GOT3 (cell line): Measurements from ENCODE around the gene CPED1.
"Not testable (repeated sequence)": the region's sequence is repeated elsewhere in the genome, so short reads cannot be mapped to it uniquely, and the experiment has no call there.

Source experiments
- DNase-seq: peaks from one replicate; lab custom pipeline; 2025; ENCODE audit warnings: mixed read lengths; lab: John Stamatoyannopoulos, UW

The CPED1 gene

GRCh38 chr7:121315170-121315569 is 326.7 kb downstream of the CPED1 start:
- not testable (repeated sequence) for DNase-seq

GRCh38 chr7:121322460-121322859 is 333.9 kb downstream of the CPED1 start:
- no peak for DNase-seq

GRCh38 chr7:121323515-121324302 is 335.2 kb downstream of the CPED1 start:
- DNase-seq: no peak

GRCh38 chr7:121327671-121328070 is 339.2 kb downstream of the CPED1 start:
- no peak for DNase-seq

- no peak for DNase-seq
These were observed 340.1 kb downstream of the CPED1 start, which contains the start of gene WNT16 for GRCh38 chr7:121328508-121329190. Gene WNT16, plus strand, starts transcription at chr7:121329000. Its CDS starts 293 bp downstream, at chr7:121329293.

GRCh38 chr7:121329191-121330052 is 340.9 kb downstream of the CPED1 start:
- DNase-seq: no peak

GRCh38 chr7:121330053-121330833 is 341.7 kb downstream of the CPED1 start:
- no peak for DNase-seq

GRCh38 chr7:121331048-121331447 is 342.5 kb downstream of the CPED1 start:
- DNase-seq: no peak

GRCh38 chr7:121331574-121331973 is 343.1 kb downstream of the CPED1 start:
- no peak for DNase-seq

- DNase-seq: no peak
These were observed 345.9 kb downstream of the CPED1 start for GRCh38 chr7:121334376-121334775.

- no peak for DNase-seq
These were observed 346.6 kb downstream of the CPED1 start for GRCh38 chr7:121334875-121335648.

- DNase-seq: no peak
These were observed 348.1 kb downstream of the CPED1 start for GRCh38 chr7:121336579-121336978.

- DNase-seq: no peak
These were observed 348.9 kb downstream of the CPED1 start for GRCh38 chr7:121337398-121337797.

GRCh38 chr7:121339082-121339481 is 350.6 kb downstream of the CPED1 start:
- no peak for DNase-seq

GRCh38 chr7:121341933-121342332 is 353.4 kb downstream of the CPED1 start:
- DNase-seq: no peak

GRCh38 chr7:121342631-121343030 is 354.1 kb downstream of the CPED1 start:
- no peak for DNase-seq

- DNase-seq: no peak
These were observed 354.8 kb downstream of the CPED1 start for GRCh38 chr7:121343302-121343701.

- DNase-seq: no peak
These were observed 355.6 kb downstream of the CPED1 start for GRCh38 chr7:121344093-121344492.

- no peak for DNase-seq
These were observed 356.0 kb downstream of the CPED1 start for GRCh38 chr7:121344497-121344896.
